Measurements from ENCODE around the gene TDRD15. TPM values are rescaled to one million over a fixed set of nuclear protein-coding genes. Genes with fewer than 3 reads are reported as not detected.
A peak's percentile ranks its signal among the peaks of the same experiment; 100 is the strongest.

Gene TDRD15
- total and polyA plus RNA-seq, 7 donors: not detected

- WGBS, 3 donors: 59 to 69% (median 65%) methylated on average over 3 of the region's 3 CpGs
- intact Hi-C loops (cut with DNase I): no loop called here
- no peak for DNase-seq
These were observed 31.4 kb upstream of the TDRD15 start for GRCh38 chr2:21092308-21092869.

GRCh38 chr2:21095178-21095577 lies 28.6 kb upstream of the TDRD15 start:
- Histone ChIP-seq H3K36me3 (ENCODE audit: insufficient read depth in 1 of 2, low read depth in 1 of 2) (no peaks in the 10 kb centered on the region), H3K27me3 (ENCODE audit: insufficient read depth in 3 of 3, low read length in 2 of 3) (no peaks in the 10 kb centered on the region), H3K27ac (no peak overlapping the region), H3K4me3 (no peak overlapping the region), H3K4me1 (no peaks in the 10 kb centered on the region), H3K9me3 (no peaks in the 10 kb centered on the region)
- intact Hi-C loops (cut with DNase I): no loop called here
- TF ChIP-seq CTCF (IDR thresholded peaks at IDR 0.05): no peak
- no peak for DNase-seq
- ATAC-seq: no peak
- WGBS, 3 donors: 14 to 19% (median 15%) methylated on average over 1 of the region's 1 CpG

More at GRCh38 chr2:21092308-21092869, 31.4 kb upstream of the TDRD15 start:
- Histone ChIP-seq H3K9me3 (no peaks in the 10 kb centered on the region), H3K27ac (no peak overlapping the region), H3K4me1 (no peaks in the 10 kb centered on the region), H3K27me3 (ENCODE audit: insufficient read depth in 3 of 3, low read length in 2 of 3) (no peaks in the 10 kb centered on the region), H3K4me3 (no peak overlapping the region), H3K36me3 (ENCODE audit: insufficient read depth in 1 of 2, low read depth in 1 of 2) (no peaks in the 10 kb centered on the region)
- no peak for ATAC-seq
- TF ChIP-seq CTCF (IDR thresholded peaks at IDR 0.05): no peak

GRCh38 chr2:21095714-21096113 lies 28.1 kb upstream of the TDRD15 start:
- Histone ChIP-seq H3K9me3 (no peaks in the 10 kb centered on the region), H3K27ac (no peak overlapping the region), H3K4me3 (no peak overlapping the region), H3K4me1 (no peaks in the 10 kb centered on the region), H3K36me3 (ENCODE audit: insufficient read depth in 1 of 2, low read depth in 1 of 2) (no peaks in the 10 kb centered on the region), H3K27me3 (ENCODE audit: insufficient read depth in 3 of 3, low read length in 2 of 3) (no peaks in the 10 kb centered on the region)
- TF ChIP-seq CTCF (IDR thresholded peaks at IDR 0.05): no peak
- ATAC-seq (no peak), DNase-seq (no peak)
- 68 to 78% (median 76%) methylated on average over 3 of the region's 3 CpGs for WGBS, 3 donors
- intact Hi-C loops (cut with DNase I): no loop called here

- Histone ChIP-seq H3K9me3 (no peaks in the 10 kb centered on the region), H3K27me3 (ENCODE audit: insufficient read depth in 3 of 3, low read length in 2 of 3) (no peaks in the 10 kb centered on the region), H3K27ac (no peak overlapping the region), H3K4me1 (no peaks in the 10 kb centered on the region), H3K4me3 (no peak overlapping the region), H3K36me3 (ENCODE audit: insufficient read depth in 1 of 2, low read depth in 1 of 2) (no peaks in the 10 kb centered on the region)
- no peak for DNase-seq
- no peak for TF ChIP-seq CTCF (IDR thresholded peaks at IDR 0.05)
- peak in 2 of 4 donors; percentile 65 to 78 for ATAC-seq
- intact Hi-C loops (cut with DNase I): no loop called here
- WGBS, 3 donors: 63 to 78% (median 74%) methylated on average over 1 of the region's 1 CpG
These were observed 27.3 kb upstream of the TDRD15 start for GRCh38 chr2:21096458-21096857.

GRCh38 chr2:21097331-21097730 lies 26.4 kb upstream of the TDRD15 start:
- no peak for ATAC-seq
- Histone ChIP-seq H3K27me3 (ENCODE audit: insufficient read depth in 3 of 3, low read length in 2 of 3) (no peaks in the 10 kb centered on the region), H3K27ac (no peak overlapping the region), H3K9me3 (no peaks in the 10 kb centered on the region), H3K4me3 (no peak overlapping the region), H3K4me1 (no peaks in the 10 kb centered on the region), H3K36me3 (ENCODE audit: insufficient read depth in 1 of 2, low read depth in 1 of 2) (no peaks in the 10 kb centered on the region)
- DNase-seq: no peak
- WGBS, 3 donors: 61 to 64% (median 62%) methylated on average over 6 of the region's 6 CpGs
- TF ChIP-seq CTCF (IDR thresholded peaks at IDR 0.05): no peak
- intact Hi-C loops (cut with DNase I): no loop called here
